ENCODE measurements around the gene OR52J3.
"Not testable (repeated sequence)": the region's sequence is repeated elsewhere in the genome, so short reads cannot be mapped to it uniquely, and the experiment has no call there.

The OR52J3 gene

DNA sequence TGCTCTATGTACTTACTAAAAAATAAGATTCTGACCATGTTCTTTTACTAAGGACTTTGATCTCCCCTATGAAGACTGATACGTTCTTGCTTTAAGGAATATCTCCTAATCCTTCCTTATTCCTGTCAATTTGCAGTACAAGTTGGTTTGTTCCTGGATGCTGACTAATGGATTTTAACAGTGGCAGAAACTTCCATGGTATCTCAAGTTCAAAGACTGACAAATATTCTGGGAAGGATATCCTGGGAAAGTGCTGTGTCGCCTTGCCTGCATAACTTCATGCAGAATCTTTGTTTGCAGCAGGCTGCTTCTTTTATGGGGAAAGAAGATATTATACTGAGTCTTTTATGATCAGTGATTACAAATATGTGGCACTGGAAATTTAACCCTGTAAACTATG, 8.4 kb upstream of the OR52J3 start:
- H3K4me3 ChIP-seq (ENCODE audit: low read depth, low read length), result no peak overlapping the region
- DNase-seq (ENCODE audit: low read depth), result no peak
- TF ChIP-seq CTCF (IDR thresholded peaks at IDR 0.05; ENCODE audit: low read depth, low read length, missing control alignments), result no peak

- DNase-seq (ENCODE audit: low read depth), result no peak
- no peak overlapping the region for H3K4me3 ChIP-seq (ENCODE audit: low read depth, low read length)
- no peak for TF ChIP-seq CTCF (IDR thresholded peaks at IDR 0.05; ENCODE audit: low read depth, low read length, missing control alignments)
These were observed 8.0 kb upstream of the OR52J3 start for GRCh38 chr11:5038341-5038740.

GRCh38 chr11:5040876-5041275, 5.5 kb upstream of the OR52J3 start:
- no peak for TF ChIP-seq CTCF (IDR thresholded peaks at IDR 0.05; ENCODE audit: low read depth, low read length, missing control alignments)
- H3K4me3 ChIP-seq (ENCODE audit: low read depth, low read length), result no peak overlapping the region
- no peak for DNase-seq (ENCODE audit: low read depth)

DNA sequence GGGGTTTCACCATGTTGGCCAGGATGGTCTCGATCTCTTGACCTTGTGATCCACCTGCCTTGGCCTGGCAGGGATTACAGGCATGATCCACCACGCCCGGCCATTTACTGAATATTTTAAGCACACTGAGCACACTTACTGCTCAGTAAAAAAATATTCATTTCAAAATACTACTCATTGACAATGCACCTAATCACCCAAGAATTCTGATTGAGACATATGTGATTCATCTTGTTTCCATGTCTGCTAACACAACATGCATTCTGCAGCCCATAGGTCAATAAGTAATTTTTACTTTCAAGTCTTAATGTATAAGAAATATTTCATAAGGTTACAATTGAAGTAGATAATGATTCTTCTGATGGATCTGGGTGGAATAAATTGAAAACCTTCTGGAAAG, 4.2 kb upstream of the OR52J3 start:
- TF ChIP-seq CTCF (IDR thresholded peaks at IDR 0.05; ENCODE audit: low read depth, low read length, missing control alignments), result no peak
- no peak for DNase-seq (ENCODE audit: low read depth)
- H3K4me3 ChIP-seq (ENCODE audit: low read depth, low read length), result no peak overlapping the region

DNA sequence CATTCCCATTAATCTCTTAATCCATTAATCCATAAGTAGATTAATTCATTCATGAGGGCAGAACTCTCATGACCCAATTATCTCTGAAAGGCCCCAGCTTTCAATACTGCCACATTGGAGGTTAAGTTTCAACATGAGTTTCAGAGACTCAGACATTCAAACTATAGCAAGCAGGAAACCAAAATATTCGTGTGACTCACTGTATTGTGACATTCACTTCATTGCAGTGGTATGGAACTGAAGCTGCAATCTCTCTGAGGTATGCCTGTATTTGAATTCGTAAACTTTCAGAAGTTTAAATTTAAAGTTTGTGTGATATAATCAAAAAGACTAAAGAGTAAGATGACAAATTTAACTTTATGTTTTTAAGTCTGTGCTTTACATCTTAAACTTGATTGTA, 2.9 kb upstream of the OR52J3 start:
- no peak overlapping the region for H3K4me3 ChIP-seq (ENCODE audit: low read depth, low read length)
- DNase-seq (ENCODE audit: low read depth), result no peak
- TF ChIP-seq CTCF (IDR thresholded peaks at IDR 0.05; ENCODE audit: low read depth, low read length, missing control alignments), result no peak

DNA sequence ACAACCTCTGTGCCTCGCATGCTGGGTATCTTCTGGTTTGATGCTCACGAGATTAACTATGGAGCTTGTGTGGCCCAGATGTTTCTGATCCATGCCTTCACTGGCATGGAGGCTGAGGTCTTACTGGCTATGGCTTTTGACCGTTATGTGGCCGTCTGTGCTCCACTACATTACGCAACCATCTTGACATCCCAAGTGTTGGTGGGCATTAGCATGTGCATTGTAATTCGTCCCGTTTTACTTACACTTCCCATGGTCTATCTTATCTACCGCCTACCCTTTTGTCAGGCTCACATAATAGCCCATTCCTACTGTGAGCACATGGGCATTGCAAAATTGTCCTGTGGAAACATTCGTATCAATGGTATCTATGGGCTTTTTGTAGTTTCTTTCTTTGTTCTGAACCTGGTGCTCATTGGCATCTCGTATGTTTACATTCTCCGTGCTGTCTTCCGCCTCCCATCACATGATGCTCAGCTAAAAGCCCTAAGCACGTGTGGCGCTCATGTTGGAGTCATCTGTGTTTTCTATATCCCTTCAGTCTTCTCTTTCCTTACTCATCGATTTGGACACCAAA, 516 bp downstream of the OR52J3 start:
- H3K4me3 ChIP-seq (ENCODE audit: low read depth, low read length), result no peak overlapping the region
- DNase-seq (ENCODE audit: low read depth), result no peak
- no peak for TF ChIP-seq CTCF (IDR thresholded peaks at IDR 0.05; ENCODE audit: low read depth, low read length, missing control alignments)

DNA sequence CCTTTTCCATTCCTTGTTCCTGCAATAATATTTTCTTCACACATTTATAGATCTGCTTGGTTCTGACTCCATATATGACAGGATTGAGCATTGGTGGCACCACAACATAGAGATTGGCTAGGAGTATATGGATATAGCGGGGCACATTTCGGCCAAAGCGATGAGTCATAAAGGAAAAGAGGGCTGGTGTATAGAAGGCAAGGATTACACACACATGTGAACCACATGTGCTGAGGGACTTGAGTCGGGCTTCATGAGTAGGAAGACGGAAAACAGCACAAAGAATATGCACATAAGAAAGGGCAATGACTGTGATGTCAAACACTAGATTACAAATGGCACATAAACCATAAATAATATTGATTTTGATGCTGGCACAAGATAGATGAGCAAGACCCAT, 12.4 kb downstream of the OR52J3 start:
- not testable (repeated sequence) for H3K4me3 ChIP-seq (ENCODE audit: low read depth, low read length); DNase-seq (ENCODE audit: low read depth)
